ENCODE results near the gene KIAA0586. TPM values are rescaled to one million over a fixed set of nuclear protein-coding genes. Genes with fewer than 3 reads are reported as not detected.

The KIAA0586 gene
- total and polyA plus RNA-seq, 2 of the 13 experiments (the other 11 are each of a cell fraction or from before 2014, with no cell fraction given), result 12.6 to 25.2 TPM

DNA sequence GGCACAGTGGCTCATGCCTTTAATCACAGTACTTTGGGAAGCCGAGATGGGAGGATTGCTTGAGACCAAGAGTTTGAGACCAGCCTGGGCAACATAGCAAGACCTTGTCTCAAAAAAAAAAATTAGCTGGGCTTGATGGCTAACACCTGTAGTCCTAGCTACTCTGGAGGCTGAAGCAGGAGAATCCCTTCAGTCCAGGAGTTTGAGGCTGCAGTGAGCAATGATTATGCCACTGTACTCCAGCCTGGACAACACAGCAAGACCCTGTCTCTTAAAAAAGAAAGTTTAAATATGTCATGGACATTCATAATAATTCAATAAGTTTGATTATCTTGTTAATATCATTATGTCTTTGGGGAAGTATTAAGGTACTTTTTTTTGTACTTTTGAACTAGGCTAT lies 38.9 kb downstream of the KIAA0586 start:
- H2AFZ ChIP-seq (ENCODE audit: low read length), result no peak overlapping the region
- FAIRE-seq (no peak), ATAC-seq (no peak), DNase-seq (ENCODE audit: low spot score) (no peak)
- no peaks in the 10 kb centered on the region for H3K9me3 ChIP-seq (ENCODE audit: low read length)
- intact Hi-C loops (cut with micrococcal nuclease; ENCODE audit: unreplicated experiment) (no loop called here), in situ Hi-C loops (cut with HindIII; ENCODE audit: extremely low pct_ligation_motif_present, low pct_unique_long_range_greater_than_20kb) (no loop called here)
- CTCF ChIA-PET (ENCODE audit: low intra/inter-chr PET ratio, low total read pairs), result no interaction called here
- H3K4me2 ChIP-seq (ENCODE audit: low read depth, low read length), result no peak overlapping the region
- no peak overlapping the region for H3K4me3 ChIP-seq (replicated peaks in 1 of 3; ENCODE audit: insufficient read depth in 1 of 3, low read depth in 2 of 3, low read length in 3 of 3)
- no peaks in the 10 kb centered on the region for H4K20me1 ChIP-seq (ENCODE audit: insufficient read depth, low read length)
- TF ChIP-seq, protein P1, sequence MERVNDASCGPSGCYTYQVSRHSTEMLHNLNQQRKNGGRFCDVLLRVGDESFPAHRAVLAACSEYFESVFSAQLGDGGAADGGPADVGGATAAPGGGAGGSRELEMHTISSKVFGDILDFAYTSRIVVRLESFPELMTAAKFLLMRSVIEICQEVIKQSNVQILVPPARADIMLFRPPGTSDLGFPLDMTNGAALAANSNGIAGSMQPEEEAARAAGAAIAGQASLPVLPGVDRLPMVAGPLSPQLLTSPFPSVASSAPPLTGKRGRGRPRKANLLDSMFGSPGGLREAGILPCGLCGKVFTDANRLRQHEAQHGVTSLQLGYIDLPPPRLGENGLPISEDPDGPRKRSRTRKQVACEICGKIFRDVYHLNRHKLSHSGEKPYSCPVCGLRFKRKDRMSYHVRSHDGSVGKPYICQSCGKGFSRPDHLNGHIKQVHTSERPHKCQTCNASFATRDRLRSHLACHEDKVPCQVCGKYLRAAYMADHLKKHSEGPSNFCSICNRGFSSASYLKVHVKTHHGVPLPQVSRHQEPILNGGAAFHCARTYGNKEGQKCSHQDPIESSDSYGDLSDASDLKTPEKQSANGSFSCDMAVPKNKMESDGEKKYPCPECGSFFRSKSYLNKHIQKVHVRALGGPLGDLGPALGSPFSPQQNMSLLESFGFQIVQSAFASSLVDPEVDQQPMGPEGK (CRISPR knock-in tag; IDR thresholded peaks at IDR 0.05), result no peak
- TF ChIP-seq ZNF121 (CRISPR knock-in tag; IDR thresholded peaks at IDR 0.05), result 0 out of 2 replicates have a peak, but pooled peaks have one; percentile 51
- no peak for TF ChIP-seq MED1 (CRISPR knock-in tag; IDR thresholded peaks at IDR 0.05)
- no peak for TF ChIP-seq HCFC1 (IDR thresholded peaks at IDR 0.05; ENCODE audit: low read depth, low read length)
- 87% methylated on average over 1 of the region's 1 CpG for WGBS (ENCODE audit: low lambda C conversion rate)
- H3K27ac ChIP-seq (ENCODE audit: extremely low read length, insufficient read depth, low read length), result no peak overlapping the region
- peaks cover 6% of the 10 kb centered on the region; the same call in 1 of the 2 replicates for H3K4me1 ChIP-seq (ENCODE audit: insufficient read depth, low read length)
- H3K36me3 ChIP-seq (replicated peaks in 1 of 2; ENCODE audit: control insufficient read depth in 1 of 2, insufficient read depth in 2 of 2, low read length in 2 of 2), result peaks cover 18 to 45% of the 10 kb centered on the region in 2 experiments; a peak in 4 of 5 replicates
- BruUV-seq (replicated peaks), result no TSS peak
- H3K27me3 ChIP-seq (ENCODE audit: control insufficient read depth in 1 of 2, insufficient read depth in 2 of 2, low read length in 2 of 2), result no peaks in the 10 kb centered on the region
- POLR2A ChIA-PET, result no interaction called here
- H3K9ac ChIP-seq (ENCODE audit: insufficient read depth, low read depth, low read length), result no peak overlapping the region
- no peaks in the 10 kb centered on the region for H3K79me2 ChIP-seq (ENCODE audit: insufficient read depth, low read length)

- FAIRE-seq, result no peak
- Histone ChIP-seq H4K20me1 (ENCODE audit: insufficient read depth, low read length) (no peaks in the 10 kb centered on the region), H3K9me3 (ENCODE audit: low read length) (no peaks in the 10 kb centered on the region), H3K36me3 (replicated peaks in 1 of 2; ENCODE audit: control insufficient read depth in 1 of 2, insufficient read depth in 2 of 2, low read length in 2 of 2) (peaks cover 17 to 43% of the 10 kb centered on the region in 2 experiments; a peak in 4 of 5 replicates), H3K27ac (ENCODE audit: extremely low read length, insufficient read depth, low read length) (no peak overlapping the region), H3K4me3 (replicated peaks in 1 of 3; ENCODE audit: insufficient read depth in 1 of 3, low read depth in 2 of 3, low read length in 3 of 3) (no peak overlapping the region), H2AFZ (ENCODE audit: low read length) (no peak overlapping the region), H3K9ac (ENCODE audit: insufficient read depth, low read depth, low read length) (no peak overlapping the region), H3K4me2 (ENCODE audit: low read depth, low read length) (no peak overlapping the region), H3K27me3 (ENCODE audit: control insufficient read depth in 1 of 2, insufficient read depth in 2 of 2, low read length in 2 of 2) (no peaks in the 10 kb centered on the region), H3K79me2 (ENCODE audit: insufficient read depth, low read length) (no peaks in the 10 kb centered on the region), H3K4me1 (ENCODE audit: insufficient read depth, low read length) (peaks cover 6% of the 10 kb centered on the region; the same call in 1 of the 2 replicates)
- POLR2A ChIA-PET, result no interaction called here
- intact Hi-C loops (cut with micrococcal nuclease; ENCODE audit: unreplicated experiment), result no loop called here
- in situ Hi-C loops (cut with HindIII; ENCODE audit: extremely low pct_ligation_motif_present, low pct_unique_long_range_greater_than_20kb), result no loop called here
- DNase-seq (ENCODE audit: low spot score), result no peak
- ATAC-seq, result no peak
- TF ChIP-seq FLYWCH1 (CRISPR knock-in tag; IDR thresholded peaks at IDR 0.05) (no peak), HNF4G (IDR thresholded peaks at IDR 0.05; ENCODE audit: borderline replicate concordance, low read depth, low read length) (no peak), HNF4G (CRISPR knock-in tag; IDR thresholded peaks at IDR 0.05; ENCODE audit: borderline replicate concordance, low read depth) (no peak), BRD4 (CRISPR knock-in tag; IDR thresholded peaks at IDR 0.05) (no peak), ZNF274 (CRISPR knock-in tag; IDR thresholded peaks at IDR 0.05) (no peak), MTA1 (CRISPR knock-in tag; IDR thresholded peaks at IDR 0.05; ENCODE audit: borderline replicate concordance) (no peak), ARID4A (CRISPR knock-in tag; IDR thresholded peaks at IDR 0.05; ENCODE audit: borderline replicate concordance) (no peak), ZNF383 (CRISPR knock-in tag; IDR thresholded peaks at IDR 0.05; ENCODE audit: borderline replicate concordance) (no peak), NR2F6 (IDR thresholded peaks at IDR 0.05) (no peak), NR2F6 (CRISPR knock-in tag; IDR thresholded peaks at IDR 0.05) (no peak)
- CTCF ChIA-PET (ENCODE audit: low intra/inter-chr PET ratio, low total read pairs), result no interaction called here
- 96% methylated on average over 2 of the region's 2 CpGs for WGBS (ENCODE audit: low lambda C conversion rate)
- no TSS peak for BruUV-seq (replicated peaks)
Measured at GRCh38 chr14:58467575-58467974, 40.1 kb downstream of the KIAA0586 start.

Data from HepG2 (cell line).